Measurements from ENCODE around the gene SEMA5B.
A peak's percentile ranks its signal among the peaks of the same experiment; 100 is the strongest.

The SEMA5B gene

GRCh38 chr3:122882361-122882947 is 145.1 kb downstream of the SEMA5B start:
- no peak for DNase-seq

GRCh38 chr3:122880624-122881023 is 146.9 kb downstream of the SEMA5B start:
- DNase-seq: no peak

- DNase-seq: no peak
These were observed 147.4 kb downstream of the SEMA5B start for GRCh38 chr3:122880173-122880572.

GRCh38 chr3:122875547-122876127 is 151.9 kb downstream of the SEMA5B start:
- peak in 1 of 2 donors; percentile 16 for DNase-seq

GRCh38 chr3:122873741-122874515 is 153.6 kb downstream of the SEMA5B start:
- DNase-seq: no peak

GRCh38 chr3:122868322-122868721 is 159.2 kb downstream of the SEMA5B start:
- DNase-seq: no peak

- DNase-seq: no peak
These were observed 163.1 kb downstream of the SEMA5B start for GRCh38 chr3:122864498-122864897.

GRCh38 chr3:122862381-122862780 is 165.2 kb downstream of the SEMA5B start:
- DNase-seq: no peak
